GDM1 (cell line): ENCODE data around the gene TNNI2.

Source experiments
- DNase-seq: peaks from one replicate; lab custom pipeline; 2025; lab: John Stamatoyannopoulos, UW

Gene TNNI2

GRCh38 chr11:1888811-1889210 lies 50.0 kb downstream of the TNNI2 start:
- no peak for DNase-seq

GRCh38 chr11:1889224-1889930 lies 50.6 kb downstream of the TNNI2 start:
- peak; percentile 94 for DNase-seq

DNA sequence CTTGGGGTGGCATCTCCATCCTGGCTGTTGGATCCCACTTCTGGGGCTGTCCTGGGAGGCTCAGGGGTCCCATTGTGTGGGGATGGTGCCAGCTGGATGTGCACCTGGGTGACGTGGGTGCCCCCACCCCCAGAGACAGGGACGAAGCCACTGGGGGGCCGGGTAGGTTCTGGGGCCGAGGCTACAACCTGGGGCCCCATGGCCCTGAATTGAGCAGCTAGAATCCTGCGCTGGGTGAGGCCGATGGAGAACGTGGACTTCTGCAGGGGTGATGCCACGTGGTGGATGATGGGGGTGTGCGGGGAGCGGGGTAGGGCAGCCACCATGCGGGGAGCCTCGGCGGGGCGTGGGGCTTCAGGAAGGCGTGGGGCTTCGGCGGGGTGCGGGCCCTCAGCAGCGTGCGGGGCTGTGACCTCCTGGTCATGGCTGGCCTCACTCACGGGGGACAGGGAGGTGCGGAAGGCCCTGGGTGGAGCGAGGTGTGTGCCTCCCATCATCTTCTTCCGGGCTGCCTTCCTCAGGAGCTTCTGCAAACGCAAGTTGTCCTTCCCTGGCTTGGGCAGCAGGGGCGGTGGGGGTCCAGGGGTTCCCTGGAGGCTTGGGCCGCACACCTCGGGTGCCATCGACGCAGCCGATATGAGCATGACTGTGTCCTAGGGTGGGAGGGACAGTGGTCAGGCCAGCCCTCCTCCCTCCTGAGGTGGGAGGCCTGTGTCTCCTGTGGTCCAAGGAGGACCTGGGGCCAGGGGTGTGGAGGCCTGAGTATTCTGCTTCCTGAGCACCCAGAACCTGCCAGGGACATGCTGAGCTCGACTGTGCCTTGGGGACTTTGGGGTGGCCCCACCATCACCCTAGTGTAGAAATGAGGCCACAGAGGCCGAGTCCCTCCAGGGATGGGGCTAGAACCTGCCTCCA lies 51.4 kb downstream of the TNNI2 start:
- DNase-seq: no peak
